K562 (cell line): ENCODE results near the gene MECR.

ENCODE experiments used
- CEBPZ ChIP-seq: fragments of 150-350 bp; IDR thresholded peaks from 2 replicates; pipeline ENCODE4 v1.6.1; 2014; ENCODE audit warnings: low read depth, mild to moderate bottlenecking, low read length, borderline replicate concordance
- CTCF ChIP-seq, 3 experiments: IDR thresholded peaks in 2 of 3; conservative IDR thresholded peaks in 1 of 3; 2 replicates each; pipeline ENCODE4 v1.5.1; 2011 to 2012; ENCODE audit warnings: low read length in 3 of 3, mild to moderate bottlenecking in 3 of 3, control low read depth in 2 of 3, improper control_type of control experiment in 1 of 3, inconsistent platforms in 1 of 3, low read depth in 1 of 3, mixed read lengths in 1 of 3, moderate library complexity in 1 of 3; ENCODE audit not compliant: insufficient read depth in 2 of 3
- E2F1 ChIP-seq: sonication (generic); formaldehyde crosslinking; IDR thresholded peaks from 2 replicates; pipeline ENCODE4 v1.8.1; 2023; ENCODE audit warnings: mild to moderate bottlenecking, missing genetic modification reagents, moderate library complexity
- EP300 ChIP-seq: IDR thresholded peaks from 2 replicates; pipeline ENCODE4 v1.6.1; 2012; ENCODE audit warnings: low read length, improper control_type of control experiment
- GATA2 ChIP-seq: sonication (generic); formaldehyde crosslinking; IDR thresholded peaks from 2 replicates; pipeline ENCODE4 v1.4.0; 2020; ENCODE audit warnings: mild to moderate bottlenecking, missing genetic modification reagents
- JUND ChIP-seq, 2 experiments: IDR thresholded peaks; 2 replicates in 1 of 2; 3 replicates in 1 of 2; pipeline ENCODE4 v1.6.1; 2011; ENCODE audit warnings: borderline replicate concordance in 2 of 2, low read depth in 2 of 2, low read length in 2 of 2, improper control_type of control experiment in 1 of 2, missing biosample characterization in 1 of 2, missing genetic modification characterization in 1 of 2, missing genetic modification reagents in 1 of 2
- KAT8 ChIP-seq: fragments of 450-650 bp; IDR thresholded peaks from 2 replicates; pipeline ENCODE4 v1.6.1; 2016; ENCODE audit warnings: low read depth, mild to moderate bottlenecking
- MXI1 ChIP-seq: IDR thresholded peaks from 2 replicates; pipeline ENCODE4 v1.6.1; 2011; ENCODE audit warnings: low read depth, mild to moderate bottlenecking, improper control_type of control experiment, low read length
- OTX1 ChIP-seq: fragments of 450-650 bp; formaldehyde crosslinking; IDR thresholded peaks from 2 replicates; pipeline ENCODE4 v1.4.0; 2022; ENCODE audit warnings: mild to moderate bottlenecking
- POLR2AphosphoS5 ChIP-seq: IDR thresholded peaks from 2 replicates; pipeline ENCODE4 v1.6.1; 2011; ENCODE audit warnings: mild to moderate bottlenecking, low read depth, low read length, moderate library complexity; ENCODE audit not compliant: control insufficient read depth, insufficient read depth
- ZFPM2 ChIP-seq: fragments of 250-450 bp; sonication (Bioruptor Pico); IDR thresholded peaks from 2 replicates; pipeline ENCODE4 v1.5.1; 2022; ENCODE audit warnings: mild to moderate bottlenecking
- ZNF140 ChIP-seq: fragments of 250-450 bp; sonication (Bioruptor Pico); IDR thresholded peaks from 2 replicates; pipeline ENCODE4 v1.8.0; 2021; ENCODE audit warnings: moderate library complexity, mild to moderate bottlenecking, inconsistent platforms
- ZNF830 ChIP-seq: fragments of 250-450 bp; sonication (Bioruptor Pico); IDR thresholded peaks from 2 replicates; pipeline ENCODE4 v1.5.0; 2021; ENCODE audit warnings: mild to moderate bottlenecking

GRCh38 chr1:29222686-29223085, 8.0 kb downstream of the MECR start:
- no peak for TF ChIP-seq KAT8
- no peak for TF ChIP-seq EP300
- no peak for TF ChIP-seq E2F1 (CRISPR knock-in tag)
- TF ChIP-seq CTCF (IDR thresholded peaks at IDR 0.05 in 2 of 3, conservative IDR thresholded peaks at IDR 0.05 in 1 of 3; ENCODE audit: insufficient read depth in 2 of 3, low read depth in 1 of 3, low read length in 3 of 3) = no peak
- no peak for TF ChIP-seq ZFPM2 (CRISPR knock-in tag)
- TF ChIP-seq ZNF140 (CRISPR knock-in tag) = no peak
- TF ChIP-seq MXI1 = no peak
- no peak for TF ChIP-seq POLR2AphosphoS5
- no peak for TF ChIP-seq OTX1 (CRISPR knock-in tag)
- no peak for TF ChIP-seq GATA2 (CRISPR knock-in tag)
- TF ChIP-seq ZNF830 (CRISPR knock-in tag) = no peak
- TF ChIP-seq CEBPZ = no peak
- no peak for TF ChIP-seq JUND (IDR thresholded peaks at IDR 0.05; ENCODE audit: borderline replicate concordance, low read depth, low read length)
- TF ChIP-seq JUND (tag; IDR thresholded peaks at IDR 0.05; ENCODE audit: borderline replicate concordance, low read depth, low read length) = no peak
